BE2C (cell line): ENCODE data around the gene GPR84.

Source experiments
- DNase-seq: peaks from one replicate; pipeline ENCODE4 v3.0.0-alpha.2; 2020
- H3K27me3 ChIP-seq: fragments of 250-450 bp; sonication (Bioruptor Pico); 2 replicates; pipeline ENCODE4 v1.5.1; 2020; ENCODE audit warnings: mild to moderate bottlenecking
- H3K36me3 ChIP-seq: fragments of 250-450 bp; sonication (Bioruptor Pico); 2 replicates; pipeline ENCODE4 v1.5.1; 2020; ENCODE audit warnings: mild to moderate bottlenecking
- H3K4me1 ChIP-seq: fragments of 250-450 bp; sonication (Bioruptor Pico); 2 replicates; pipeline ENCODE4 v1.5.1; 2020
- H3K4me3 ChIP-seq: 2 replicates; pipeline ENCODE4 v1.5.1; 2011; ENCODE audit warnings: low read depth, low read length
- H3K9me3 ChIP-seq: fragments of 250-450 bp; sonication (Bioruptor Pico); 2 replicates; pipeline ENCODE4 v1.5.1; 2020
- TF ChIP-seq, protein P1 (sequence below): IDR thresholded peaks from 2 replicates; pipeline ENCODE4 v1.5.1; 2012; ENCODE audit warnings: mild to moderate bottlenecking, low read depth, low read length

Gene GPR84

DNA sequence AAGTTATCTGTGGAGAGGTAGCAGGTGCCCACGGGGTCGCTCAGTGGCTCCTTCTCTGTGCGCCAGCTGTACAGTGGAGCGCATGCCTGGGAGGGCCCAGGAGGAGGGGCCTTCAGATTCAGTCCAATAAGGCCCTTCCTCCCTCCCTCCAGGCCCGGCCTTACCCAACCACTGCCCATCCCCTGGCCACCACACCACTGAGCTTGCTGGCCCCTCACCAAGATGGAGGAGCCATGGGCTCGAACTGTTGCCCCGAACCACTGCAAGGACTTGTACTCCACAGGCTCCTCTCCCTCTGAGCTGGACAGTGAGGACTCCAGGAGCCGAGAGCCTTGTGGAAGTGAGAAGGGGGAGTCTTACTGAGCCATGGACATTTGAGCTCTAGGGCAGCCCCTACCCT is 45.0 kb upstream of the GPR84 start:
- H3K4me1 ChIP-seq = no peaks in the 10 kb centered on the region; the same call in 1 of the 2 replicates
- H3K4me3 ChIP-seq = no peak overlapping the region
- H3K9me3 ChIP-seq = no peaks in the 10 kb centered on the region
- no peak for DNase-seq
- no peaks in the 10 kb centered on the region for H3K36me3 ChIP-seq
- TF ChIP-seq, protein P1, sequence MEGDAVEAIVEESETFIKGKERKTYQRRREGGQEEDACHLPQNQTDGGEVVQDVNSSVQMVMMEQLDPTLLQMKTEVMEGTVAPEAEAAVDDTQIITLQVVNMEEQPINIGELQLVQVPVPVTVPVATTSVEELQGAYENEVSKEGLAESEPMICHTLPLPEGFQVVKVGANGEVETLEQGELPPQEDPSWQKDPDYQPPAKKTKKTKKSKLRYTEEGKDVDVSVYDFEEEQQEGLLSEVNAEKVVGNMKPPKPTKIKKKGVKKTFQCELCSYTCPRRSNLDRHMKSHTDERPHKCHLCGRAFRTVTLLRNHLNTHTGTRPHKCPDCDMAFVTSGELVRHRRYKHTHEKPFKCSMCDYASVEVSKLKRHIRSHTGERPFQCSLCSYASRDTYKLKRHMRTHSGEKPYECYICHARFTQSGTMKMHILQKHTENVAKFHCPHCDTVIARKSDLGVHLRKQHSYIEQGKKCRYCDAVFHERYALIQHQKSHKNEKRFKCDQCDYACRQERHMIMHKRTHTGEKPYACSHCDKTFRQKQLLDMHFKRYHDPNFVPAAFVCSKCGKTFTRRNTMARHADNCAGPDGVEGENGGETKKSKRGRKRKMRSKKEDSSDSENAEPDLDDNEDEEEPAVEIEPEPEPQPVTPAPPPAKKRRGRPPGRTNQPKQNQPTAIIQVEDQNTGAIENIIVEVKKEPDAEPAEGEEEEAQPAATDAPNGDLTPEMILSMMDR = no peak
- H3K27me3 ChIP-seq = peaks cover 17% of the 10 kb centered on the region

DNA sequence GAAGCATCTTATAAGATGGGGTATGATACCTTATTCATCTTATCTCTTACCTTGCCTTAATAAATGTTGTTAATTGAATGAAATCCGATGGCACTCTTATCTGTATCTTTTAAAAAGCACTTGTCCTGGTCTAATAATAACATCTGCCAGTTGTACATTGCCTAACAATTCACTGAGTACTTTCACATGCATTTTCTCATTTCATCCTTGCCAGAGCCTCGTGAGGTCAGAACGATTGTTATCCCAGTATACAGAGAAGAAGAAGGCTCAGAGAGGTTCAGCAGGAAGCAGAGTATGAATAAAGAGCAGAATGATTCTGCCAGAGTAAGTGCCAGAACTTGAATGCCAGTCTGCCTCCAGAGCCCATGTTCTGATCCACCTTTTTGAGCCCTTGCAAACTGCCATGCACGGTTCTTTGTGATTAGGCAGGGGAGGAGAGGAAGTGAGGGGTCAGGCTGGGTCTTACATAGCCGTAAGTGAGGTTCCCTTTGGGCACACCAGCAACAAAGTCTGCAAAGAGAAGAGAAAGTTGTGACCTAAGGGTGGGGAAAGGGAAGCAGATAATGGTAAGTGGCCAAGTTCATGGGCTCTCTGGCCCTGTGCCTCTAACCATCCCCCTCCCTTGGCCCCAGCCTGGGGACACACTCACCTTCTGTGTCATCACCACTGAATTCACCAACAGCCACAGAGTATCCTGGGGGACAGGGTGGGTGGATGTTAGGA is 43.1 kb upstream of the GPR84 start:
- H3K9me3 ChIP-seq = no peaks in the 10 kb centered on the region
- H3K4me3 ChIP-seq = no peak overlapping the region
- H3K36me3 ChIP-seq = no peaks in the 10 kb centered on the region
- TF ChIP-seq, protein P1 = no peak
- no peak for DNase-seq
- H3K4me1 ChIP-seq = no peaks in the 10 kb centered on the region; the same call in 1 of the 2 replicates
- peaks cover 8% of the 10 kb centered on the region; the same call in 1 of the 2 replicates for H3K27me3 ChIP-seq

DNA sequence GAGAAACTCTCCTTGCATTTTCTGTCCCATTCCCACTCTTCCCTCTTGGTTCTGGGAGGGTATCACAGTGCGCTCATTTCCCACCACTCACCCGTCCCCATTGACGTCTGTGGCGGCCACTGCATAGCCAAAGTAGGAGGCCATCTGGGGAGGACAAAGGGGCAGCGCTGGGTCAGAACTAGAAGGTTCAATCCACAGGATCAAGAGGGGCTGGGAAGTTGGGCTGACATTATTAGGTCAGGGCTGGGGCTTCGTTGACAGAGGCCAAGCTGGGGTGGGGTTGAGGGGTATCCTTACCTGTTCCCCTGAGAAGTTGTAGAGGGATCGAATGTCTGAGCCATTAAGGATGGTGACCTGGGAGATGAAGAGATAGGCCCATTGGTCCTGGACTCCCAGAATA is 41.3 kb upstream of the GPR84 start:
- DNase-seq = no peak
- TF ChIP-seq, protein P1 = no peak
- no peaks in the 10 kb centered on the region for H3K9me3 ChIP-seq
- peaks cover 7% of the 10 kb centered on the region; the same call in 1 of the 2 replicates for H3K27me3 ChIP-seq
- H3K4me3 ChIP-seq = no peak overlapping the region
- H3K4me1 ChIP-seq = no peaks in the 10 kb centered on the region; the same call in 1 of the 2 replicates
- H3K36me3 ChIP-seq = no peaks in the 10 kb centered on the region

DNA sequence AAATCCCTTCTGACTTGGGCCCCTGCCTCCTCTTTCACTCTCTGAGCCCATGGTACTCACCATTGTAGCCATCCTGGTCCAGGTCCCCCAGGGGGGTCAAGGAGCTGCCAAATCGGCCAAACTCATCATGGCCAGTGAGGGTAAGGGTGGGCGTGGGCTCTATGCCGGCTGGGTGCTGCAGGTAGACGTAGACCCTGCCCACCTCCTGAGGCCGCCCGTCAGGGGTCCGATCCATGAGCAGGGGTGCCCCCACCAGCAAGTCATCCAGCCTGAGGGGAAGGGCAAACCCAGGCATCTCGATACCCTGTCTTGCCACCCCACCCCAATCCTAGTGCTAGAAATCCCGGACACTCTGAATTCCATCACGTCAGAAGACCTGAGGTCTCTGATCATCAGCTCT is 40.8 kb upstream of the GPR84 start:
- no peak overlapping the region for H3K4me3 ChIP-seq
- no peak for DNase-seq
- H3K4me1 ChIP-seq = no peaks in the 10 kb centered on the region; the same call in 1 of the 2 replicates
- no peaks in the 10 kb centered on the region for H3K36me3 ChIP-seq
- TF ChIP-seq, protein P1 = no peak
- H3K27me3 ChIP-seq = peaks cover 7% of the 10 kb centered on the region; the same call in 1 of the 2 replicates
- no peaks in the 10 kb centered on the region for H3K9me3 ChIP-seq

DNA sequence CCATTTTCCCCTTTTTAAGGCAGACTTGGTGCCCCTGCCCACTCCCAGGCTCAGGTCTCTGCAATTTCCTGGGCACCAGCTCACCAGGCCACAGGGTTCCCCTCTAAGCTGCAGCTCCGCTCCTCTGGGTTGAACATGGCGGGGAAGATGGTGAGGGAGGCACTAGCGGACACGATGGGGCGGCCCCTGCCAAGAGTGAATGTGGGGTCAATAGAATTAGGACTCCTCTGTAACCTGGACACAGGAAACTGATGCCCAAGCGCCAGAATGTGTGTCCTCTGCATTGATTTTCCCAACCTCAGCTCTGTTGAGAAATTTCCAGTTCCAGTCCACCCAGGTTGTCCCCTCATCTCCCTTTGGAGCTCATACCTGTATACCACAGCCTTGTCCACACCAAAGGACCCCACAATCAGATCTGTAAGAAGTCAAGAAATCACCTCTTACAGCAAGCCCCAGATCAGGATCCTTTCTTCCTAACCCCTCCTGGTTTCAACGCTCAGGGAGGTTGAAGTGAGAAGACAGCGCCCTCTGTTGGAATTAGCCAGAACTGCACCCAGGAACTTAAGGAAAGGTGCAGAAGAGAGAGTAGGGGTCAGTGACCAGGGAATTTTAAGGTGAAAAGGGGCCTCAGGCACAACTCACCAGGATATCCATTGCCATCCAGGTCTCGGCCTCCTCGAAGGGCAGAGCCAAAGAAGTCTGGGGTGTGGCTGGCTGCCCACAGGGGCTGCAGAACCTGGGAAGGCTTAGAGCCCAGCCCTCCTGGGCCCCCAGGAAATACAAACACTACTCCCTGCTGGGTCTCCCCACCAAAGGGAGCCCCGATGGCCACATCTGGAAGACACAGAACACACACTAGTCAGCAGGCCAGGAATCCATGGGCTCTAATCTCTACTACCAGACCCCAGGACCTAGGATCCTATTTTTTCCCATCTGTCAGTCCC is 40.0 kb upstream of the GPR84 start:
- Histone ChIP-seq H3K36me3 (no peaks in the 10 kb centered on the region), H3K27me3 (peaks cover 7% of the 10 kb centered on the region; the same call in 1 of the 2 replicates), H3K4me3 (no peak overlapping the region), H3K4me1 (no peaks in the 10 kb centered on the region; the same call in 1 of the 2 replicates), H3K9me3 (no peaks in the 10 kb centered on the region)
- TF ChIP-seq, protein P1 = peak; percentile 97
- DNase-seq = peak; percentile 61
